HepG2 (cell line): ENCODE results near the gene HMGN1. TPM values are rescaled to one million over a fixed set of nuclear protein-coding genes. Genes with fewer than 3 reads are reported as not detected.

Source experiments
- FIP1L1 ChIP-seq: fragments of 200-400 bp; formaldehyde crosslinking; IDR thresholded peaks from 2 replicates; pipeline ENCODE4 v1.6.1; 2018; ENCODE audit warnings: low read depth, mild to moderate bottlenecking, low read length, moderate library complexity, borderline replicate concordance; ENCODE audit not compliant: insufficient read depth
- HIC2 ChIP-seq: sonication (generic); formaldehyde crosslinking; IDR thresholded peaks from 2 replicates; pipeline ENCODE4 v1.9.0; 2022; ENCODE audit warnings: low read depth, missing genetic modification reagents
- HOXD1 ChIP-seq: sonication (generic); formaldehyde crosslinking; IDR thresholded peaks from 2 replicates; pipeline ENCODE4 v1.5.0; 2020; ENCODE audit warnings: missing genetic modification reagents
- KDM3A ChIP-seq: IDR thresholded peaks from 2 replicates; pipeline ENCODE4 v1.6.1; 2018; ENCODE audit warnings: low read depth, missing compliant biosample characterization
- MIER2 ChIP-seq: IDR thresholded peaks from 2 replicates; pipeline ENCODE4 v1.6.1; 2016; ENCODE audit warnings: missing biosample characterization, missing genetic modification reagents
- NFYC ChIP-seq: IDR thresholded peaks from 2 replicates; pipeline ENCODE4 v1.6.1; 2016; ENCODE audit warnings: missing genetic modification reagents, missing compliant biosample characterization
- SOX13 ChIP-seq, 3 experiments: fragments of 450-650 bp in 1 of 3; sonication (generic) in 1 of 3; formaldehyde crosslinking in 1 of 3; IDR thresholded peaks in 2 of 3; conservative IDR thresholded peaks in 1 of 3; 2 replicates each; pipeline versions ENCODE4 v1.5.0 to v1.6.1; 2016 to 2020; ENCODE audit warnings: antibody characterized with exemption in 1 of 3, mild to moderate bottlenecking in 1 of 3, missing compliant biosample characterization in 1 of 3, missing genetic modification reagents in 1 of 3, moderate library complexity in 1 of 3
- YEATS2 ChIP-seq: sonication (generic); formaldehyde crosslinking; IDR thresholded peaks from 2 replicates; pipeline ENCODE4 v1.4.0; 2020; ENCODE audit warnings: missing genetic modification reagents, borderline replicate concordance
- ZFYVE20 ChIP-seq: sonication (generic); formaldehyde crosslinking; IDR thresholded peaks from 2 replicates; pipeline ENCODE4 v1.8.0; 2023; ENCODE audit warnings: low read depth, mild to moderate bottlenecking, moderate library complexity, missing genetic modification reagents, borderline replicate concordance
- ZNF777 ChIP-seq: sonication (generic); formaldehyde crosslinking; IDR thresholded peaks from 2 replicates; pipeline ENCODE4 v1.4.0; 2020; ENCODE audit warnings: missing genetic modification reagents
- polyA plus RNA-seq, 8 experiments: library from polyadenylated mRNA; depleted of rRNA in 3 of 8; stranded (reverse) in 7 of 8; unstranded in 1 of 8; fragments of >200 nt; fragmentation: Illumina TruSeq in 4 of 8; extraction: Trizol in 4 of 8; gene quantifications; 2 replicates each; pipeline versions ENCODE4 v1.2.1 to v1.2.3, GENCODE V29; 2011 to 2016; ENCODE audit warnings: low read depth in 4 of 8, missing spikeins in 1 of 8, mixed read lengths in 1 of 8; ENCODE audit not compliant: insufficient read depth in 1 of 8
- total RNA-seq, 5 experiments: library from RNA; depleted of rRNA; stranded (reverse); fragments of >200 nt; fragmentation: Illumina TruSeq; extraction: Trizol; gene quantifications; 2 replicates each; pipeline ENCODE4 v1.2.3, GENCODE V29; 2016; ENCODE audit warnings: low read depth in 1 of 5
- TF ChIP-seq, protein P1 (sequence below): sonication (generic); formaldehyde crosslinking; IDR thresholded peaks from 2 replicates; pipeline ENCODE4 v1.4.0; 2020; ENCODE audit warnings: missing genetic modification reagents
- TF ChIP-seq, protein P2 (sequence below): sonication (generic); formaldehyde crosslinking; IDR thresholded peaks from 2 replicates; pipeline ENCODE4 v1.4.0; 2020; ENCODE audit warnings: mild to moderate bottlenecking, missing genetic modification reagents, borderline replicate concordance
- TF ChIP-seq, protein P3 (sequence below): sonication (generic); formaldehyde crosslinking; IDR thresholded peaks from 2 replicates; pipeline ENCODE4; 2020; ENCODE audit warnings: missing genetic modification reagents, mild to moderate bottlenecking, borderline replicate concordance
- TF ChIP-seq, protein P4 (sequence below): sonication (generic); formaldehyde crosslinking; IDR thresholded peaks from 2 replicates; pipeline ENCODE4 v1.4.0; 2020; ENCODE audit warnings: missing genetic modification reagents

The HMGN1 gene
- total and polyA plus RNA-seq, 2 of the 13 experiments (the other 11 are each of a cell fraction or from before 2014, with no cell fraction given), result 104 to 286 TPM

DNA sequence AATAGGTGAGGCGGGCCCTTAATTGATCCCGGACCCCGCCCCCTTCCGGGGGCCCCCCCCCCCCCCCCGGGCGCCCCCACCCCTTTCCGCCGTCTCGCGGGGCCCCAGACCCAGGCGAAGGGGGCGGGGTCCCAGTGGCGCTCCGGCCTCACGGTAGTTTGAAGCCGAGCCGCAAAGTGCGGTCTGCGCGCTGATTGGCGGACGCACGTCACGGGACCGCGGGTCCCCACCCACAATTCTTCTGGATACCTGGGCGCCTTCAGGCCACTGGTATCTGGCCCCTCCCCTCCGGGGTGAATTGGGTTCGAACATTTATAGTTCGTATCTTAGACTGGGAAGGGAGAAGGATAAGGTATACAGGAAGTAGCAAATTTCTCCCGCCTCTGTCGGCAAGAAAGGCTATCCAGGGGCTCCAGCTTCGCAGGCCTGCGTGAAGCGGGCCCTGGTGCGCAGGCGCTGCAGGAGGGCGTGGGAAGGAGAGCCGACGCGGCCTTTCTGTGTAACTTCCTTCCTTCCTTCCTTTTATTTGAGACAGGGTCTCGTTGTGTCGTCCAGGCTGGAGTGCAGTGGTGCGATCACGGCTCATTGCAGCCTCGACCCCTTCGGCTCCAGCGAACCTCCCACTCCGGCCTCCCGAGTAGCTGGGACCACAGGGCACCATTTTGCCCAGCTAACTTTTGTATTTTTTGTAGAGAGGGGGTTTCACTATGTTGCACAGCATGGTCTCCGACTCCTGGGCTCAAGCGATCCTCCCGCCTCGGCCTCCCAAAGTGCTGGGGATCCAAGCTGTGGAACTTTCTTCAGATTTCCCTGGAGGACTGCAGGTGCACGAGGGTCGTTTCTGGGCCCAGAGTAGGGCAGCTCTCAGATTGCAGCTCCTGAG lies 564 bp upstream of the HMGN1 start (continued):
- TF ChIP-seq, protein P1, sequence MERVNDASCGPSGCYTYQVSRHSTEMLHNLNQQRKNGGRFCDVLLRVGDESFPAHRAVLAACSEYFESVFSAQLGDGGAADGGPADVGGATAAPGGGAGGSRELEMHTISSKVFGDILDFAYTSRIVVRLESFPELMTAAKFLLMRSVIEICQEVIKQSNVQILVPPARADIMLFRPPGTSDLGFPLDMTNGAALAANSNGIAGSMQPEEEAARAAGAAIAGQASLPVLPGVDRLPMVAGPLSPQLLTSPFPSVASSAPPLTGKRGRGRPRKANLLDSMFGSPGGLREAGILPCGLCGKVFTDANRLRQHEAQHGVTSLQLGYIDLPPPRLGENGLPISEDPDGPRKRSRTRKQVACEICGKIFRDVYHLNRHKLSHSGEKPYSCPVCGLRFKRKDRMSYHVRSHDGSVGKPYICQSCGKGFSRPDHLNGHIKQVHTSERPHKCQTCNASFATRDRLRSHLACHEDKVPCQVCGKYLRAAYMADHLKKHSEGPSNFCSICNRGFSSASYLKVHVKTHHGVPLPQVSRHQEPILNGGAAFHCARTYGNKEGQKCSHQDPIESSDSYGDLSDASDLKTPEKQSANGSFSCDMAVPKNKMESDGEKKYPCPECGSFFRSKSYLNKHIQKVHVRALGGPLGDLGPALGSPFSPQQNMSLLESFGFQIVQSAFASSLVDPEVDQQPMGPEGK (CRISPR knock-in tag), result peak; percentile 90
- 0 out of 2 replicates have a peak, but pooled peaks have one; percentile 45 for TF ChIP-seq KDM3A (CRISPR knock-in tag)
- peak; percentile 87 for TF ChIP-seq NFYC (CRISPR knock-in tag)
- TF ChIP-seq, protein P2, sequence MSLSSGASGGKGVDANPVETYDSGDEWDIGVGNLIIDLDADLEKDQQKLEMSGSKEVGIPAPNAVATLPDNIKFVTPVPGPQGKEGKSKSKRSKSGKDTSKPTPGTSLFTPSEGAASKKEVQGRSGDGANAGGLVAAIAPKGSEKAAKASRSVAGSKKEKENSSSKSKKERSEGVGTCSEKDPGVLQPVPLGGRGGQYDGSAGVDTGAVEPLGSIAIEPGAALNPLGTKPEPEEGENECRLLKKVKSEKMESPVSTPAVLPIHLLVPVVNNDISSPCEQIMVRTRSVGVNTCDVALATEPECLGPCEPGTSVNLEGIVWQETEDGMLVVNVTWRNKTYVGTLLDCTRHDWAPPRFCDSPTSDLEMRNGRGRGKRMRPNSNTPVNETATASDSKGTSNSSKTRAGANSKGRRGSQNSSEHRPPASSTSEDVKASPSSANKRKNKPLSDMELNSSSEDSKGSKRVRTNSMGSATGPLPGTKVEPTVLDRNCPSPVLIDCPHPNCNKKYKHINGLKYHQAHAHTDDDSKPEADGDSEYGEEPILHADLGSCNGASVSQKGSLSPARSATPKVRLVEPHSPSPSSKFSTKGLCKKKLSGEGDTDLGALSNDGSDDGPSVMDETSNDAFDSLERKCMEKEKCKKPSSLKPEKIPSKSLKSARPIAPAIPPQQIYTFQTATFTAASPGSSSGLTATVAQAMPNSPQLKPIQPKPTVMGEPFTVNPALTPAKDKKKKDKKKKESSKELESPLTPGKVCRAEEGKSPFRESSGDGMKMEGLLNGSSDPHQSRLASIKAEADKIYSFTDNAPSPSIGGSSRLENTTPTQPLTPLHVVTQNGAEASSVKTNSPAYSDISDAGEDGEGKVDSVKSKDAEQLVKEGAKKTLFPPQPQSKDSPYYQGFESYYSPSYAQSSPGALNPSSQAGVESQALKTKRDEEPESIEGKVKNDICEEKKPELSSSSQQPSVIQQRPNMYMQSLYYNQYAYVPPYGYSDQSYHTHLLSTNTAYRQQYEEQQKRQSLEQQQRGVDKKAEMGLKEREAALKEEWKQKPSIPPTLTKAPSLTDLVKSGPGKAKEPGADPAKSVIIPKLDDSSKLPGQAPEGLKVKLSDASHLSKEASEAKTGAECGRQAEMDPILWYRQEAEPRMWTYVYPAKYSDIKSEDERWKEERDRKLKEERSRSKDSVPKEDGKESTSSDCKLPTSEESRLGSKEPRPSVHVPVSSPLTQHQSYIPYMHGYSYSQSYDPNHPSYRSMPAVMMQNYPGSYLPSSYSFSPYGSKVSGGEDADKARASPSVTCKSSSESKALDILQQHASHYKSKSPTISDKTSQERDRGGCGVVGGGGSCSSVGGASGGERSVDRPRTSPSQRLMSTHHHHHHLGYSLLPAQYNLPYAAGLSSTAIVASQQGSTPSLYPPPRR (CRISPR knock-in tag), result peak; percentile 43; the same call in 1 of the 2 replicates
- peak; percentile 85 for TF ChIP-seq YEATS2
- no peak for TF ChIP-seq HOXD1 (CRISPR knock-in tag)
- no peak for TF ChIP-seq ZFYVE20 (CRISPR knock-in tag)
- TF ChIP-seq, protein P3, sequence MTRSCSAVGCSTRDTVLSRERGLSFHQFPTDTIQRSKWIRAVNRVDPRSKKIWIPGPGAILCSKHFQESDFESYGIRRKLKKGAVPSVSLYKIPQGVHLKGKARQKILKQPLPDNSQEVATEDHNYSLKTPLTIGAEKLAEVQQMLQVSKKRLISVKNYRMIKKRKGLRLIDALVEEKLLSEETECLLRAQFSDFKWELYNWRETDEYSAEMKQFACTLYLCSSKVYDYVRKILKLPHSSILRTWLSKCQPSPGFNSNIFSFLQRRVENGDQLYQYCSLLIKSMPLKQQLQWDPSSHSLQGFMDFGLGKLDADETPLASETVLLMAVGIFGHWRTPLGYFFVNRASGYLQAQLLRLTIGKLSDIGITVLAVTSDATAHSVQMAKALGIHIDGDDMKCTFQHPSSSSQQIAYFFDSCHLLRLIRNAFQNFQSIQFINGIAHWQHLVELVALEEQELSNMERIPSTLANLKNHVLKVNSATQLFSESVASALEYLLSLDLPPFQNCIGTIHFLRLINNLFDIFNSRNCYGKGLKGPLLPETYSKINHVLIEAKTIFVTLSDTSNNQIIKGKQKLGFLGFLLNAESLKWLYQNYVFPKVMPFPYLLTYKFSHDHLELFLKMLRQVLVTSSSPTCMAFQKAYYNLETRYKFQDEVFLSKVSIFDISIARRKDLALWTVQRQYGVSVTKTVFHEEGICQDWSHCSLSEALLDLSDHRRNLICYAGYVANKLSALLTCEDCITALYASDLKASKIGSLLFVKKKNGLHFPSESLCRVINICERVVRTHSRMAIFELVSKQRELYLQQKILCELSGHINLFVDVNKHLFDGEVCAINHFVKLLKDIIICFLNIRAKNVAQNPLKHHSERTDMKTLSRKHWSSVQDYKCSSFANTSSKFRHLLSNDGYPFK (CRISPR knock-in tag), result peak; percentile 62; the same call in 1 of the 2 replicates
- 0 out of 2 replicates have a peak, but pooled peaks have one; percentile 19 for TF ChIP-seq MIER2 (CRISPR knock-in tag)
- TF ChIP-seq, protein P4, sequence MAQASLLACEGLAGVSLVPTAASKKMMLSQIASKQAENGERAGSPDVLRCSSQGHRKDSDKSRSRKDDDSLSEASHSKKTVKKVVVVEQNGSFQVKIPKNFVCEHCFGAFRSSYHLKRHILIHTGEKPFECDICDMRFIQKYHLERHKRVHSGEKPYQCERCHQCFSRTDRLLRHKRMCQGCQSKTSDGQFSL (CRISPR knock-in tag), result no peak
- 0 out of 2 replicates have a peak, but pooled peaks have one; percentile 58 for TF ChIP-seq FIP1L1
- 0 out of 2 replicates have a peak, but pooled peaks have one; percentile 21 for TF ChIP-seq ZNF777 (CRISPR knock-in tag)
- no peak for TF ChIP-seq HIC2 (CRISPR knock-in tag)
- no peak for TF ChIP-seq SOX13 (IDR thresholded peaks at IDR 0.05)
- no peak for TF ChIP-seq SOX13 (CRISPR knock-in tag; conservative IDR thresholded peaks at IDR 0.05 in 1 of 2, IDR thresholded peaks at IDR 0.05 in 1 of 2)
